Fibroblast of skin of right quadriceps (primary cell): Measurements from ENCODE around the gene SNAP91.
A peak's percentile ranks its signal among the peaks of the same experiment; 100 is the strongest.
"Not testable (repeated sequence)": the region's sequence is repeated elsewhere in the genome, so short reads cannot be mapped to it uniquely, and the experiment has no call there.

ENCODE experiments used
- DNase-seq: peaks from one replicate; pipeline ENCODE4 v3.0.0-alpha.2; 2013

SNAP91 gene

GRCh38 chr6:83708970-83709747, at the start of gene SNAP91:
TSS of gene SNAP91 (minus strand) at chr6:83709101. CDS start at chr6:83707927, 1,174 bp downstream.
- DNase-seq: peak; percentile 9

GRCh38 chr6:83758533-83758932, 49.6 kb upstream of the SNAP91 start:
- no peak for DNase-seq

GRCh38 chr6:83757021-83757420, 48.1 kb upstream of the SNAP91 start:
- no peak for DNase-seq

GRCh38 chr6:83756565-83756964, 47.7 kb upstream of the SNAP91 start:
- DNase-seq: no peak

GRCh38 chr6:83752375-83752774, 43.5 kb upstream of the SNAP91 start:
- not testable (repeated sequence) for DNase-seq

- DNase-seq: no peak
These were observed 32.2 kb upstream of the SNAP91 start for GRCh38 chr6:83741089-83741488.

GRCh38 chr6:83735461-83735860, 26.6 kb upstream of the SNAP91 start:
- no peak for DNase-seq

GRCh38 chr6:83729871-83730270, 21.0 kb upstream of the SNAP91 start:
- DNase-seq: no peak

- DNase-seq: no peak
These were observed 14.0 kb upstream of the SNAP91 start for GRCh38 chr6:83722876-83723275.

- no peak for DNase-seq
These were observed 8.9 kb upstream of the SNAP91 start for GRCh38 chr6:83717809-83718208.

- DNase-seq: no peak
These were observed 3.1 kb upstream of the SNAP91 start for GRCh38 chr6:83711958-83712357.

- DNase-seq: no peak
These were observed 798 bp upstream of the SNAP91 start for GRCh38 chr6:83709748-83710050.

GRCh38 chr6:83708546-83708969, 343 bp downstream of the SNAP91 start:
- DNase-seq: peak; percentile 4

- no peak for DNase-seq
These were observed 914 bp downstream of the SNAP91 start for GRCh38 chr6:83707829-83708545.

- no peak for DNase-seq
These were observed 6.2 kb downstream of the SNAP91 start for GRCh38 chr6:83702749-83703148.

- no peak for DNase-seq
These were observed 6.8 kb downstream of the SNAP91 start for GRCh38 chr6:83702077-83702476.

GRCh38 chr6:83696674-83697073, 12.2 kb downstream of the SNAP91 start:
- DNase-seq: peak; percentile 8

GRCh38 chr6:83685481-83685880, 23.4 kb downstream of the SNAP91 start:
- no peak for DNase-seq

GRCh38 chr6:83677791-83678190, 31.1 kb downstream of the SNAP91 start:
- DNase-seq: no peak

- DNase-seq: no peak
These were observed 70.9 kb downstream of the SNAP91 start for GRCh38 chr6:83637953-83638352.

GRCh38 chr6:83636800-83637199, 72.1 kb downstream of the SNAP91 start:
- DNase-seq: no peak

- no peak for DNase-seq
These were observed 75.3 kb downstream of the SNAP91 start for GRCh38 chr6:83633609-83634008.

GRCh38 chr6:83633149-83633548, 75.8 kb downstream of the SNAP91 start:
- no peak for DNase-seq

GRCh38 chr6:83629908-83630307, 79.0 kb downstream of the SNAP91 start:
- not testable (repeated sequence) for DNase-seq
